Measurements from ENCODE around the gene KCNH1.

The KCNH1 gene

GRCh38 chr1:210715072-210715471 is 418.9 kb downstream of the KCNH1 start (continued):
- TF ChIP-seq ZNF449 (tag by site-specific recombination; IDR thresholded peaks at IDR 0.05): no peak
- no peak for TF ChIP-seq ZIC2 (tag by site-specific recombination; IDR thresholded peaks at IDR 0.05)
- no peak for TF ChIP-seq TSHZ1 (tag by site-specific recombination; IDR thresholded peaks at IDR 0.05; ENCODE audit: borderline replicate concordance)
- no peak for TF ChIP-seq ZNF426 (tag by site-specific recombination; IDR thresholded peaks at IDR 0.05)
- TF ChIP-seq ZNF211 (tag by site-specific recombination; IDR thresholded peaks at IDR 0.05; ENCODE audit: low read depth): no peak
- peak; percentile 49; the same call in 1 of the 2 replicates for TF ChIP-seq EGR2 (tag by site-specific recombination; IDR thresholded peaks at IDR 0.05; ENCODE audit: low read depth)
- no peak for TF ChIP-seq ZNF585B (tag by site-specific recombination; IDR thresholded peaks at IDR 0.05)
- 0 out of 2 replicates have a peak, but pooled peaks have one; percentile 17 for TF ChIP-seq ZNF600 (tag by site-specific recombination; IDR thresholded peaks at IDR 0.05)
- no peak for TF ChIP-seq ZNF140 (tag by site-specific recombination; IDR thresholded peaks at IDR 0.05)
- TF ChIP-seq ZNF660 (tag by site-specific recombination; IDR thresholded peaks at IDR 0.05): no peak
- TF ChIP-seq ZBTB26 (tag by site-specific recombination; optimal IDR thresholded peaks at IDR 0.05): no peak
- TF ChIP-seq ZNF555 (tag by site-specific recombination; conservative IDR thresholded peaks at IDR 0.05): no peak
- no peak for TF ChIP-seq SCRT2 (tag by site-specific recombination; IDR thresholded peaks at IDR 0.05)
- no peak for TF ChIP-seq RBAK (tag by site-specific recombination; IDR thresholded peaks at IDR 0.05)
- TF ChIP-seq ZNF76 (tag by site-specific recombination; IDR thresholded peaks at IDR 0.05; ENCODE audit: borderline replicate concordance, low read depth): no peak
- no peak for TF ChIP-seq ZSCAN23 (tag by site-specific recombination; IDR thresholded peaks at IDR 0.05)
- TF ChIP-seq ZNF654 (tag by site-specific recombination; IDR thresholded peaks at IDR 0.05; ENCODE audit: low read depth): no peak
- no peak for TF ChIP-seq INSM2 (tag by site-specific recombination; IDR thresholded peaks at IDR 0.05)
- TF ChIP-seq MZF1 (tag by site-specific recombination; IDR thresholded peaks at IDR 0.05; ENCODE audit: borderline replicate concordance): no peak
- no peak for TF ChIP-seq ZNF488 (tag by site-specific recombination; IDR thresholded peaks at IDR 0.05)
- TF ChIP-seq ZNF830 (tag by site-specific recombination; IDR thresholded peaks at IDR 0.05; ENCODE audit: low read depth): no peak

All from HEK293 (cell line).